Keratinocyte (primary cell): Measurements from ENCODE around the gene PAX7. TPM values are rescaled to one million over a fixed set of nuclear protein-coding genes. Genes with fewer than 3 reads are reported as not detected.

ENCODE experiments used
- DNase-seq: peaks from one replicate; pipeline ENCODE4 v3.0.0-alpha.2; 2011; ENCODE audit warnings: low read depth, missing footprints, low spot score
- FAIRE-seq: peaks from 2 replicates; lab custom pipeline; 2011; peaks lifted over from hg19 to GRCh38; lab: Jason Lieb, UNC
- H2AFZ ChIP-seq: 2 replicates; pipeline ENCODE4 v1.6.0; 2012; ENCODE audit warnings: low read length, control low read depth, inconsistent platforms; ENCODE audit not compliant: control insufficient read depth
- H3K27ac ChIP-seq: 2 replicates; pipeline ENCODE4 v1.5.1; 2011; ENCODE audit warnings: low read length; ENCODE audit not compliant: control insufficient read depth, insufficient read depth
- H3K27me3 ChIP-seq: 3 replicates; pipeline ENCODE4 v1.6.0; 2011; ENCODE audit warnings: low read length; ENCODE audit not compliant: control insufficient read depth, insufficient read depth; ENCODE audit errors: extremely low read depth
- H3K36me3 ChIP-seq, 2 experiments: 2 replicates in 1 of 2; 3 replicates in 1 of 2; pipeline ENCODE4 v1.5.1; 2011; ENCODE audit warnings: low read length in 2 of 2, mild to moderate bottlenecking in 1 of 2; ENCODE audit not compliant: control insufficient read depth in 2 of 2, insufficient read depth in 2 of 2; ENCODE audit errors: extremely low read depth in 1 of 2
- H3K4me1 ChIP-seq: 3 replicates; pipeline ENCODE4 v1.5.1; 2011; ENCODE audit warnings: low read length; ENCODE audit not compliant: control insufficient read depth, insufficient read depth; ENCODE audit errors: extremely low read depth
- H3K4me2 ChIP-seq: 3 replicates; pipeline ENCODE4 v1.6.0; 2011; ENCODE audit warnings: low read depth, low read length; ENCODE audit not compliant: control insufficient read depth, insufficient read depth; ENCODE audit errors: extremely low read depth
- H3K4me3 ChIP-seq, 3 experiments: fragments of 200-600 bp in 1 of 3; sonication (generic) in 1 of 3; 2 replicates in 2 of 3; 3 replicates in 1 of 3; pipeline ENCODE4 v1.5.1; 2011 to 2016; ENCODE audit warnings: low read length in 3 of 3, mild to moderate bottlenecking in 3 of 3, control low read depth in 2 of 3, inconsistent platforms in 1 of 3, low read depth in 1 of 3, mixed read lengths in 1 of 3, mixed run types in 1 of 3, moderate library complexity in 1 of 3; ENCODE audit not compliant: control insufficient read depth in 2 of 3, insufficient read depth in 2 of 3; ENCODE audit errors: extremely low read depth in 1 of 3
- H3K79me2 ChIP-seq: 2 replicates; pipeline ENCODE4 v1.6.0; 2012; ENCODE audit warnings: low read length; ENCODE audit not compliant: control insufficient read depth, insufficient read depth
- H3K9ac ChIP-seq: 3 replicates; pipeline ENCODE4 v1.6.0; 2011; ENCODE audit warnings: low read length; ENCODE audit not compliant: control insufficient read depth, insufficient read depth; ENCODE audit errors: extremely low read depth
- H3K9me1 ChIP-seq: 3 replicates; pipeline ENCODE4 v1.6.0; 2011; ENCODE audit warnings: low read length; ENCODE audit not compliant: control insufficient read depth, insufficient read depth; ENCODE audit errors: extremely low read depth
- H3K9me3 ChIP-seq: 2 replicates; pipeline ENCODE4 v1.5.1; 2012; ENCODE audit warnings: low read depth, low read length; ENCODE audit not compliant: control insufficient read depth
- H4K20me1 ChIP-seq: 3 replicates; pipeline ENCODE4 v1.6.0; 2011; ENCODE audit warnings: low read length; ENCODE audit not compliant: control insufficient read depth, insufficient read depth; ENCODE audit errors: extremely low read depth
- CTCF ChIP-seq, 3 experiments: IDR thresholded peaks in 1 of 3; conservative IDR thresholded peaks in 1 of 3; optimal IDR thresholded peaks in 1 of 3; 2 replicates in 2 of 3; 3 replicates in 1 of 3; pipeline versions ENCODE3 to v1.5.1; 2011; ENCODE audit warnings: low read length in 3 of 3, mild to moderate bottlenecking in 3 of 3, moderate library complexity in 2 of 3, control low read depth in 1 of 3, inconsistent platforms in 1 of 3; ENCODE audit not compliant: insufficient read depth in 2 of 3; ENCODE audit errors: extremely low read depth in 1 of 3
- EZH2 ChIP-seq: IDR thresholded peaks from one replicate; pipeline ENCODE4 v1.6.1; 2012; ENCODE audit warnings: inconsistent platforms, mild to moderate bottlenecking, low read length, moderate library complexity
- dilution Hi-C: fragments of 300-500 bp; cut with MboI; formaldehyde crosslinking; loops from one replicate; pipeline ENCODE4 v1.7.0; 2020; ENCODE audit warnings: low sequenced_read_pairs; ENCODE audit not compliant: extremely low pct_ligation_motif_present
- polyA plus RNA-seq, 5 experiments: library from polyadenylated mRNA; depleted of rRNA in 3 of 5; stranded (reverse) in 3 of 5; stranded (forward) in 1 of 5; unstranded in 1 of 5; fragments of >200 nt; gene quantifications; 1 replicate in 1 of 5; 2 replicates in 3 of 5; 3 replicates in 1 of 5; pipeline versions ENCODE4 v1.2.1 to v1.2.3, GENCODE V29; 2011 to 2012; ENCODE audit warnings: missing spikeins in 2 of 5, low read depth in 1 of 5, low replicate concordance in 1 of 5

PAX7 gene
- polyA plus RNA-seq, 1 donor (not counting 4 experiments of a cell fraction or from before 2014, with no cell fraction given): not detected

GRCh38 chr1:18653916-18654315 is 23.3 kb downstream of the PAX7 start:
- Histone ChIP-seq H3K79me2 (no peaks in the 10 kb centered on the region), H4K20me1 (no peaks in the 10 kb centered on the region), H3K4me1 (peaks cover 4% of the 10 kb centered on the region), H3K9me1 (no peaks in the 10 kb centered on the region), H3K27me3 (peaks cover 44% of the 10 kb centered on the region), H3K27ac (no peak overlapping the region), H3K4me3 (no peak overlapping the region), H3K4me2 (no peak overlapping the region), H3K36me3 (no peaks in the 10 kb centered on the region), H2AFZ (no peak overlapping the region), H3K9me3 (no peaks in the 10 kb centered on the region), H3K9ac (no peak overlapping the region)
- DNase-seq (no peak), FAIRE-seq (no peak)
- TF ChIP-seq CTCF (optimal IDR thresholded peaks at IDR 0.05 in 1 of 3, IDR thresholded peaks at IDR 0.05 in 1 of 3, conservative IDR thresholded peaks at IDR 0.05 in 1 of 3; ENCODE audit: extremely low read depth in 1 of 3, insufficient read depth in 2 of 3, low read length in 3 of 3): no peak
- TF ChIP-seq EZH2: no peak
- dilution Hi-C loops: no loop called here

GRCh38 chr1:18654599-18654998 is 24.0 kb downstream of the PAX7 start:
- peaks cover 40% of the 10 kb centered on the region for H3K27me3 ChIP-seq

More at GRCh38 chr1:18654599-18654998, 24.0 kb downstream of the PAX7 start:
- no peak overlapping the region for H2AFZ ChIP-seq
- FAIRE-seq (no peak), DNase-seq (no peak)
- dilution Hi-C loops: no loop called here
- H3K79me2 ChIP-seq: no peaks in the 10 kb centered on the region
- no peak overlapping the region for H3K4me2 ChIP-seq
- H3K4me3 ChIP-seq: no peak overlapping the region
- TF ChIP-seq CTCF (optimal IDR thresholded peaks at IDR 0.05 in 1 of 3, IDR thresholded peaks at IDR 0.05 in 1 of 3, conservative IDR thresholded peaks at IDR 0.05 in 1 of 3; ENCODE audit: extremely low read depth in 1 of 3, insufficient read depth in 2 of 3, low read length in 3 of 3) (no peak), EZH2 (no peak)
- H3K9me1 ChIP-seq: no peaks in the 10 kb centered on the region
- H3K4me1 ChIP-seq: peaks cover 3% of the 10 kb centered on the region
- H3K36me3 ChIP-seq: no peaks in the 10 kb centered on the region
- H3K9me3 ChIP-seq: no peaks in the 10 kb centered on the region
- H3K9ac ChIP-seq: no peak overlapping the region
- no peaks in the 10 kb centered on the region for H4K20me1 ChIP-seq
- H3K27ac ChIP-seq: no peak overlapping the region
